ENCODE measurements around the gene NFE2L1. TPM values are rescaled to one million over a fixed set of nuclear protein-coding genes. Genes with fewer than 3 reads are reported as not detected.

Gene NFE2L1
- total and polyA plus RNA-seq, 9 of the 15 experiments (the other 6 are each of a cell fraction or from before 2014, with no cell fraction given), result 2.0 to 68.6 (median 39.7) TPM

GRCh38 chr17:48002916-48003416, 45.2 kb upstream of the NFE2L1 start:
- no peaks in the 10 kb centered on the region for H3K36me3 ChIP-seq (ENCODE audit: control insufficient read depth, insufficient read depth, low read length)
- ATAC-seq (no peak), DNase-seq (ENCODE audit: extremely low read depth in 1 of 4, low spot score in 3 of 4) (no peak), FAIRE-seq (no peak)
- peak overlapping the region; percentile 91 for H2AFZ ChIP-seq (ENCODE audit: low read depth, low read length)
- H4K20me1 ChIP-seq (replicated peaks; ENCODE audit: control insufficient read depth, insufficient read depth, low read length), result no peaks in the 10 kb centered on the region
- H3K9ac ChIP-seq (ENCODE audit: insufficient read depth in 1 of 2, low read depth in 2 of 2, low read length in 2 of 2), result peak overlapping the region in 1 of 2 experiments; percentile 73; a peak in 2 of 4 replicates
- no peak overlapping the region for H3K4me3 ChIP-seq
- WGBS (ENCODE audit: insufficient coverage, low coverage, missing lambda C conversion rate), result 68% methylated on average over 5 of the region's 7 CpGs
- no peaks in the 10 kb centered on the region for H3K9me3 ChIP-seq (replicated peaks; ENCODE audit: control insufficient read depth, insufficient read depth, low read depth, low read length)
- H3K27ac ChIP-seq (ENCODE audit: extremely low read depth, low read depth, low read length), result peak overlapping the region; percentile 87
- in situ Hi-C loops (cut with MboI) (no loop called here), intact Hi-C loops (cut with micrococcal nuclease) (no loop called here)
- ChIA-PET CTCF (ENCODE audit: low intra/inter-chr PET ratio) (interaction anchor here (0.6 kb wide), 1 partner anchor 31 kb away, joined by 3 read pairs; no protein-coding TSS in a partner anchor), POLR2A (interaction anchor here (0.7 to 1.8 kb wide), 8 partner anchors 9 to 107 kb away, joined by 3 to 8 read pairs (median 4); partner anchors contain the start of genes CDK5RAP3 and SP2)
- no peaks in the 10 kb centered on the region for H3K27me3 ChIP-seq (ENCODE audit: control insufficient read depth in 2 of 2, insufficient read depth in 2 of 2, low read length in 2 of 2)
- H3K4me1 ChIP-seq (replicated peaks in 1 of 2; ENCODE audit: control insufficient read depth in 2 of 2, insufficient read depth in 2 of 2, low read length in 2 of 2), result peaks cover 15 to 20% of the 10 kb centered on the region in 2 experiments
- no peaks in the 10 kb centered on the region for H3K79me2 ChIP-seq (ENCODE audit: control insufficient read depth, insufficient read depth, low read length)
- H3K4me2 ChIP-seq (ENCODE audit: insufficient read depth, low read length), result peak overlapping the region; percentile 64; the same call in 1 of the 2 replicates
- no TSS peak for BruUV-seq (replicated peaks)
- H3K9me1 ChIP-seq (ENCODE audit: control insufficient read depth, insufficient read depth, low read length), result no peaks in the 10 kb centered on the region
- TF ChIP-seq BRD9 (IDR thresholded peaks at IDR 0.05; ENCODE audit: low read depth, partially characterized antibody) (peak; percentile 55), PTRF (tag; IDR thresholded peaks at IDR 0.05) (0 out of 2 replicates have a peak, but pooled peaks have one; percentile 24), ATF6 (CRISPR knock-in tag; IDR thresholded peaks at IDR 0.05) (0 out of 2 replicates have a peak, but pooled peaks have one; percentile 5), TAF9B (IDR thresholded peaks at IDR 0.05; ENCODE audit: partially characterized antibody) (peak; percentile 3), SRSF3 (IDR thresholded peaks at IDR 0.05; ENCODE audit: insufficient read depth, low read length) (no peak), SLC30A9 (CRISPR knock-in tag; IDR thresholded peaks at IDR 0.05) (no peak), EGR1 (conservative IDR thresholded peaks at IDR 0.05) (peak; percentile 12; the same call in 1 of the 2 replicates), MECOM (CRISPR knock-in tag; IDR thresholded peaks at IDR 0.05) (no peak), NCOA1 (IDR thresholded peaks at IDR 0.05; ENCODE audit: low read depth) (no peak), ZNF197 (CRISPR knock-in tag; IDR thresholded peaks at IDR 0.05; ENCODE audit: low read depth) (peak; percentile 70; the same call in 1 of the 2 replicates), ELF1 (tag; IDR thresholded peaks at IDR 0.05) (peak; percentile 37; the same call in 1 of the 2 replicates), BACH1 (tag; IDR thresholded peaks at IDR 0.05) (peak; percentile 43; the same call in 1 of the 2 replicates), ELF4 (CRISPR knock-in tag; IDR thresholded peaks at IDR 0.05) (0 out of 2 replicates have a peak, but pooled peaks have one; percentile 11), SETDB1 (IDR thresholded peaks at IDR 0.05; ENCODE audit: low read length) (no peak), FOXP4 (CRISPR knock-in tag; IDR thresholded peaks at IDR 0.05; ENCODE audit: borderline replicate concordance) (no peak), LCOR (CRISPR knock-in tag; IDR thresholded peaks at IDR 0.05) (peak; percentile 45; the same call in 1 of the 2 replicates), ZNF41 (CRISPR knock-in tag; conservative IDR thresholded peaks at IDR 0.05) (0 out of 2 replicates have a peak, but pooled peaks have one; percentile 30), SIN3A (IDR thresholded peaks at IDR 0.05; ENCODE audit: borderline replicate concordance in 2 of 2, control insufficient read depth in 1 of 2, low read depth in 2 of 2, low read length in 2 of 2) (no peak), GABPB1 (CRISPR knock-in tag; IDR thresholded peaks at IDR 0.05) (0 out of 2 replicates have a peak, but pooled peaks have one; percentile 19)
